B cell (primary cell): ENCODE results near the gene PMF1.

Experiments
- EZH2 ChIP-seq: IDR thresholded peaks from 2 replicates; pipeline ENCODE4 v1.6.1; 2012; ENCODE audit warnings: borderline replicate concordance, low read depth, mild to moderate bottlenecking, moderate library complexity, low read length; ENCODE audit not compliant: insufficient read depth, poor library complexity, severe bottlenecking
- TF ChIP-seq, protein P1 (sequence below): fragments of 200-600 bp; IDR thresholded peaks from one replicate; pipeline ENCODE4 v1.8.0; 2022; ENCODE audit warnings: antibody characterized with exemption, mild to moderate bottlenecking

DNA sequence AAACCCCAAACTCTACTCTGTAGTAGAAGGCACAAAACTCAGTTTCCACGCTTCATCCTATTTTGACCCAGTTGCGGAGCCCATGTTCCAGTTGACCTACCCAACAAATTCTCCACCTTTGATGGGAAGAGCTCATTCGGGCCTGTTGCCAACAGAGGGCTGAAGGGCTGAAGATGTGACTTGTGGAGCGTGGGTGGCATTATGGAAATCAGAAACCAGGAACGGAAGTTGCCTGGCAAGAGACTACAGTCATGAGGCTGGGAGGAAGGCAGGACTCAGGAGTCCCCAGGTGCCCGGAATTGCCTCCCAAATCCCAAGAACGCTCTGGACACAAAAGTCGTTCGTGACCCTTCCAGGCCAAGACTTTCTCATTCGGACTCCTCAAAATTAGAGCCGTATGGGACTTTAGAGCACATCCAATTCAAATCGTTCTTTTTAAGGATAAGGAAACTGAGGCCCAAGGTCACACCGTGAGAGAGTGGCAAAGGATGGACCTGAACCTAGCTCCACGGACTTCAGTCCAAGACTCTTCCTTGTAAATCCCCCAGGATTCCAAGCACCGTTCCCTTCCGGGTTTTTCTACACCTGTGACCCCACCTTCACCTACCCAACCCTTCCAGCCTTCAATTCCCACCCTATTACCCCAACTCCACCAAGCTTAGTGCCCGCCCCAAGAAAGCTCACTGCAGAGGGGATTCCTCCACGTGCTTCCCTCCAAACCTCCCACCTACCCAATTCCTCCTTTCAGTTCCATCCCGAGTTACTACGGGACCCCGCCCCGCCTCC is 69.1 kb downstream of the PMF1 start:
- TF ChIP-seq, protein P1, sequence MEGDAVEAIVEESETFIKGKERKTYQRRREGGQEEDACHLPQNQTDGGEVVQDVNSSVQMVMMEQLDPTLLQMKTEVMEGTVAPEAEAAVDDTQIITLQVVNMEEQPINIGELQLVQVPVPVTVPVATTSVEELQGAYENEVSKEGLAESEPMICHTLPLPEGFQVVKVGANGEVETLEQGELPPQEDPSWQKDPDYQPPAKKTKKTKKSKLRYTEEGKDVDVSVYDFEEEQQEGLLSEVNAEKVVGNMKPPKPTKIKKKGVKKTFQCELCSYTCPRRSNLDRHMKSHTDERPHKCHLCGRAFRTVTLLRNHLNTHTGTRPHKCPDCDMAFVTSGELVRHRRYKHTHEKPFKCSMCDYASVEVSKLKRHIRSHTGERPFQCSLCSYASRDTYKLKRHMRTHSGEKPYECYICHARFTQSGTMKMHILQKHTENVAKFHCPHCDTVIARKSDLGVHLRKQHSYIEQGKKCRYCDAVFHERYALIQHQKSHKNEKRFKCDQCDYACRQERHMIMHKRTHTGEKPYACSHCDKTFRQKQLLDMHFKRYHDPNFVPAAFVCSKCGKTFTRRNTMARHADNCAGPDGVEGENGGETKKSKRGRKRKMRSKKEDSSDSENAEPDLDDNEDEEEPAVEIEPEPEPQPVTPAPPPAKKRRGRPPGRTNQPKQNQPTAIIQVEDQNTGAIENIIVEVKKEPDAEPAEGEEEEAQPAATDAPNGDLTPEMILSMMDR: no peak
- TF ChIP-seq EZH2: no peak
